ENCODE results near the gene ZNF408. TPM values are rescaled to one million over a fixed set of nuclear protein-coding genes. Genes with fewer than 3 reads are reported as not detected.
A peak's percentile ranks its signal among the peaks of the same experiment; 100 is the strongest.

Gene ZNF408
- total and polyA plus RNA-seq, 2 of the 13 experiments (the other 11 are each of a cell fraction or from before 2014, with no cell fraction given), result 11.2 to 12.5 TPM

- TF ChIP-seq, protein P1, sequence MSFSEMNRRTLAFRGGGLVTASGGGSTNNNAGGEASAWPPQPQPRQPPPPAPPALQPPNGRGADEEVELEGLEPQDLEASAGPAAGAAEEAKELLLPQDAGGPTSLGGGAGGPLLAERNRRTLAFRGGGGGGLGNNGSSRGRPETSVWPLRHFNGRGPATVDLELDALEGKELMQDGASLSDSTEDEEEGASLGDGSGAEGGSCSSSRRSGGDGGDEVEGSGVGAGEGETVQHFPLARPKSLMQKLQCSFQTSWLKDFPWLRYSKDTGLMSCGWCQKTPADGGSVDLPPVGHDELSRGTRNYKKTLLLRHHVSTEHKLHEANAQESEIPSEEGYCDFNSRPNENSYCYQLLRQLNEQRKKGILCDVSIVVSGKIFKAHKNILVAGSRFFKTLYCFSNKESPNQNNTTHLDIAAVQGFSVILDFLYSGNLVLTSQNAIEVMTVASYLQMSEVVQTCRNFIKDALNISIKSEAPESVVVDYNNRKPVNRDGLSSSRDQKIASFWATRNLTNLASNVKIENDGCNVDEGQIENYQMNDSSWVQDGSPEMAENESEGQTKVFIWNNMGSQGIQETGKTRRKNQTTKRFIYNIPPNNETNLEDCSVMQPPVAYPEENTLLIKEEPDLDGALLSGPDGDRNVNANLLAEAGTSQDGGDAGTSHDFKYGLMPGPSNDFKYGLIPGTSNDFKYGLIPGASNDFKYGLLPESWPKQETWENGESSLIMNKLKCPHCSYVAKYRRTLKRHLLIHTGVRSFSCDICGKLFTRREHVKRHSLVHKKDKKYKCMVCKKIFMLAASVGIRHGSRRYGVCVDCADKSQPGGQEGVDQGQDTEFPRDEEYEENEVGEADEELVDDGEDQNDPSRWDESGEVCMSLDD (CRISPR knock-in tag; IDR thresholded peaks at IDR 0.05; ENCODE audit: borderline replicate concordance), result peak; percentile 84
- TF ChIP-seq, protein P2, sequence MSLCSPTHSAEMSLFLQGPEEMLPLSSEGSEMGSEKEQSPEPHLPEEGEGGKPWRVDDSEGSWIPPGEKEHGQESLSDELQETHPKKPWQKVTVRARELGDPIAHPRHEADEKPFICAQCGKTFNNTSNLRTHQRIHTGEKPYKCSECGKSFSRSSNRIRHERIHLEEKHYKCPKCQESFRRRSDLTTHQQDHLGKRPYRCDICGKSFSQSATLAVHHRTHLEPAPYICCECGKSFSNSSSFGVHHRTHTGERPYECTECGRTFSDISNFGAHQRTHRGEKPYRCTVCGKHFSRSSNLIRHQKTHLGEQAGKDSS (CRISPR knock-in tag; IDR thresholded peaks at IDR 0.05; ENCODE audit: borderline replicate concordance, low read depth), result 0 out of 2 replicates have a peak, but pooled peaks have one; percentile 23
- no peak for TF ChIP-seq ZFP41 (CRISPR knock-in tag; IDR thresholded peaks at IDR 0.05; ENCODE audit: borderline replicate concordance)
- no peak for TF ChIP-seq CENPBD1 (CRISPR knock-in tag; IDR thresholded peaks at IDR 0.05; ENCODE audit: borderline replicate concordance, low read depth)
- TF ChIP-seq RBM39 (IDR thresholded peaks at IDR 0.05; ENCODE audit: low read depth, low read length, poor library complexity, severe bottlenecking), result peak; percentile 7
- no peak for TF ChIP-seq ZNF333 (CRISPR knock-in tag; IDR thresholded peaks at IDR 0.05; ENCODE audit: borderline replicate concordance)
- TF ChIP-seq RBAK (CRISPR knock-in tag; IDR thresholded peaks at IDR 0.05), result no peak
- no peak for TF ChIP-seq ZNF549 (CRISPR knock-in tag; IDR thresholded peaks at IDR 0.05)
- TF ChIP-seq HDAC6 (IDR thresholded peaks at IDR 0.05; ENCODE audit: low read depth, low read length), result no peak
- 0 out of 2 replicates have a peak, but pooled peaks have one; percentile 80 for TF ChIP-seq ZFP1 (CRISPR knock-in tag; IDR thresholded peaks at IDR 0.05)
- no peak for TF ChIP-seq ZNF383 (CRISPR knock-in tag; IDR thresholded peaks at IDR 0.05; ENCODE audit: borderline replicate concordance)
- 0 out of 2 replicates have a peak, but pooled peaks have one; percentile 63 for TF ChIP-seq ZBTB33 (CRISPR knock-in tag; IDR thresholded peaks at IDR 0.05)
- TF ChIP-seq, protein P3, sequence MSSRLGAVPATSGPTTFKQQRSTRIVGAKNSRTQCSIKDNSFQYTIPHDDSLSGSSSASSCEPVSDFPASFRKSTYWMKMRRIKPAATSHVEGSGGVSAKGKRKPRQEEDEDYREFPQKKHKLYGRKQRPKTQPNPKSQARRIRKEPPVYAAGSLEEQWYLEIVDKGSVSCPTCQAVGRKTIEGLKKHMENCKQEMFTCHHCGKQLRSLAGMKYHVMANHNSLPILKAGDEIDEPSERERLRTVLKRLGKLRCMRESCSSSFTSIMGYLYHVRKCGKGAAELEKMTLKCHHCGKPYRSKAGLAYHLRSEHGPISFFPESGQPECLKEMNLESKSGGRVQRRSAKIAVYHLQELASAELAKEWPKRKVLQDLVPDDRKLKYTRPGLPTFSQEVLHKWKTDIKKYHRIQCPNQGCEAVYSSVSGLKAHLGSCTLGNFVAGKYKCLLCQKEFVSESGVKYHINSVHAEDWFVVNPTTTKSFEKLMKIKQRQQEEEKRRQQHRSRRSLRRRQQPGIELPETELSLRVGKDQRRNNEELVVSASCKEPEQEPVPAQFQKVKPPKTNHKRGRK (CRISPR knock-in tag; IDR thresholded peaks at IDR 0.05), result no peak
- peak; percentile 98 for TF ChIP-seq ZNF629 (CRISPR knock-in tag; conservative IDR thresholded peaks at IDR 0.05)
- peak; percentile 94 for TF ChIP-seq FOXP4 (CRISPR knock-in tag; IDR thresholded peaks at IDR 0.05)
- TF ChIP-seq KDM1A (CRISPR knock-in tag; IDR thresholded peaks at IDR 0.05), result peak; percentile 93
- TF ChIP-seq MZF1 (CRISPR knock-in tag; IDR thresholded peaks at IDR 0.05; ENCODE audit: borderline replicate concordance), result no peak
- TF ChIP-seq ZSCAN29 (CRISPR knock-in tag; conservative IDR thresholded peaks at IDR 0.05), result 0 out of 2 replicates have a peak, but pooled peaks have one; percentile 58
These were observed 17.6 kb downstream of the ZNF408 start (continued) for GRCh38 chr11:46718155-46719019.
